ENCODE measurements around the gene ZNF747.

ZNF747 gene

GRCh38 chr16:30521476-30521872 lies 13.2 kb downstream of the ZNF747 start:
- in situ Hi-C loops (cut with MboI; ENCODE audit: low sequenced_read_pairs): loop anchor here (10.0 kb wide), 1 partner anchor 87 kb away; the partner anchor contains the start of gene DCTPP1

DNA sequence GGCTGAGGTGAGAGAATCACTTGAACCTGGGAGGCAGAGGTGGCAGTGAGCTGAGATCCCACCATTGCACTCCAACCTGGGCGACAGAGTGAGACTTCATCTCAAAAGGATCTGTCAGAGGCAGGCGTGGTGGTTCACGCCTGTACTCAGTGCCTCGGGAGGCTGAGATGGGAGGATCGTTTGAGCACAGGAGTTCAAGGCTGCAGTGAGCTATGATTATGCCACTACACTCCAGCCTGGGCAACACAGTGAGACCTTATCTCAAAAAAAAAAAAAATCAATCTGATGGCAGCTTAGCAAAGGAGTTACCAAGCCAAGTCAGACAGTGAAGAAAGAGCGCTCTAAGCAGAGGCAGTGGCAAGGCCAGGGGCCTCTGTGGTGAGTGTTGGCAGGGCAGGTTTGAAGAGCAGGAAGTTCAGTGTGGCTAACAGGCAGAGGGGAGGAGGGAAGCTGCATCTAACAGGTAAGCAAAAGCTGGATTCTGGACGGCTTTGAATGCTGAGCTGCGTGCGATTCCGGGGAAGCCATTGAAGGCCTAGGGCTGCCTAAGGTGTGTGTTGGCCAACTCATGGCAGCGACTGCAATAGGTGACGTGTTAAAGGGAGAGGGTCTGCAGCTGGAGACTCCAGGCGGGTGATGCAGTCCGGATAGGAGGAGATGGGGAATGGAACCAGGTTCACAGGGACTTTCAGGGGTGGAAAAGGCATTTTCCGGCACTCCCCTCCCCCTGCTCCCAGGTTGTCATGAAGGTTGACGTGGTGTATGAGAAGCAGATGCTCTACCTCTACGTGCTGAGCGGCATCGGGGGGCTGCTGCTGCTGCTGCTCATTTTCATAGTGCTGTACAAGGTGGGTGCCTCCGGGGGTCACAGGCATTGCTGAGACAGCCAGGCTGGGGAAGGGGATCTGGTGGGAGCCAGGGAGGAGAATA lies 15.3 kb downstream of the ZNF747 start:
- in situ Hi-C loops (cut with MboI; ENCODE audit: low sequenced_read_pairs): loop anchor here (10.0 kb wide), 1 partner anchor 85 kb away; the partner anchor contains the start of gene DCTPP1

- in situ Hi-C loops (cut with MboI; ENCODE audit: low sequenced_read_pairs): no loop called here
Measured at GRCh38 chr16:30518552-30518951, 16.1 kb downstream of the ZNF747 start.

DNA sequence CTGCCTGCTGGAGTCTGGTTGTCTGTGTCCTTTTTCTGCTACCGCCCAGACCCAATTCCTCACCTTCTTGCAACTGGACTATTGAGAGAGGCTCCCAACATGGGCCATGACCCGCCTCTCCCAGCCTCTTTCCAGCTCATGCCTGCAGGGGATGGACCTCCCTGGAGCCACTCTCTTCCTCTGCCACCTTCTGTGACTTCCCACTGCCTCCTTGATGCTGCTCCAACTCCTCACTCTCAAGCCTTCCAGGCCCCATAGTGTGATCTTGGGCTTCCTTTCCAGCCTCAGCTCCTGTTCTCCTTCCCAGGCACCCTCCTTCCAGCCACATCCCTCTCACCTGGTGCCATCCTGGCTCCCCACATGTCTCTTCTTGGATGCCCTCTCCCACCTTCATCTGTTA lies 19.4 kb downstream of the ZNF747 start:
- in situ Hi-C loops (cut with MboI; ENCODE audit: low sequenced_read_pairs): no loop called here

DNA sequence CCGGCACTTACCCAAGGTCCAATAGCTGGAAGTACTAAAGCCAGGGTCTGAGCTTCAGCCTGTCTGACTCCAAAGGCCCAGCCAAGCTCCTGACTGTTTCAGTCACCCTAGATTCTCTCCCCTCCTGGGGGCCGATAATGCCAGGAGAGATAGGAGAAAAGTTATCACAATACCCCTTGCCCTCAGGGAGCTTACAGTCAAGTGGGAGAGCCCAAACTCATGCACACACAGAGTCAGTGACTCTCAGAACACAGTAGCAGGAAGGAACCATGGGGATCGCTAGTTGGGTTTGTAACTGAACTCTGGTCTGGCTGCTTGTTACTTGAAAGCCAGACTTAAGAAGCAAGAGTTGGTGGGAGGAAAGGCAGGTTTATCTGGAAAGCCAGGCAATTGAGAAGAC lies 23.1 kb downstream of the ZNF747 start:
- in situ Hi-C loops (cut with MboI; ENCODE audit: low sequenced_read_pairs): no loop called here

GRCh38 chr16:30510376-30510938 lies 24.2 kb downstream of the ZNF747 start:
- in situ Hi-C loops (cut with MboI; ENCODE audit: low sequenced_read_pairs): no loop called here

DNA sequence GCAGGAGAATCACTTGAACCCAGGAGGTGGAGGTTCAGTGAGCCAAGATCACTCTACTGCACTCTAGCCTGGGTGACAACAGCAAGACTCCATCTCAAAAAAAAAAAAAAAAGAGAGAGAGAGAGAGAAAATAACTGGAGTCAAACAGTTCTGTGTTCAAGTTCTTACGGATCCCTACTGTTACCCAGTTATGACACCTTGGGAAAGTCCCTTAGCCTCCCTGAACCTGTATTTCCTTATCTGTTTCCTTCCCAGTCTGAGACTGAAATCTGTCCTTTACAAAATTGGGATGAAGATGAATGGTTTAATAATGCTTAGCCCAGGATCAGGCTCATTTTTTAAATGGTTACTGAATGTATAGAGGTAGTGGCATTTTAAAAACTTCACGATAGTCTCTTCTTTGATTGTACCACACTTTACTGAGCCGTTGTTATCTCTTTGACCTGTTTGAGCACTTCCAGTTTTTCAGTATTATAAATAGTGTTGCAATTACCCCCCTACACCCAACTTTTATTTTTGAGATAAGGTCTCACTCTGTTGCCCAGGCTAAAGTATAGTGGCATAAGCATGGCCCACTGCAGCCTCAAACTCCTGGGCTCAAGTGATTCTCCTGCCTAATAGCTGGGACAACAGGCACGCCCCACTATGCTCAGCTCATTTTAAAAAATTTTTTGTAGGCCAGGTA lies 25.4 kb downstream of the ZNF747 start:
- in situ Hi-C loops (cut with MboI; ENCODE audit: low sequenced_read_pairs): no loop called here

- in situ Hi-C loops (cut with MboI; ENCODE audit: low sequenced_read_pairs): no loop called here
Measured at GRCh38 chr16:30503403-30504296, 31.0 kb downstream of the ZNF747 start.

GRCh38 chr16:30499284-30499683 lies 35.4 kb downstream of the ZNF747 start:
- in situ Hi-C loops (cut with MboI; ENCODE audit: low sequenced_read_pairs): loop anchor here (10.0 kb wide), 1 partner anchor 54 kb away; the partner anchor contains the start of gene SEPHS2

DNA sequence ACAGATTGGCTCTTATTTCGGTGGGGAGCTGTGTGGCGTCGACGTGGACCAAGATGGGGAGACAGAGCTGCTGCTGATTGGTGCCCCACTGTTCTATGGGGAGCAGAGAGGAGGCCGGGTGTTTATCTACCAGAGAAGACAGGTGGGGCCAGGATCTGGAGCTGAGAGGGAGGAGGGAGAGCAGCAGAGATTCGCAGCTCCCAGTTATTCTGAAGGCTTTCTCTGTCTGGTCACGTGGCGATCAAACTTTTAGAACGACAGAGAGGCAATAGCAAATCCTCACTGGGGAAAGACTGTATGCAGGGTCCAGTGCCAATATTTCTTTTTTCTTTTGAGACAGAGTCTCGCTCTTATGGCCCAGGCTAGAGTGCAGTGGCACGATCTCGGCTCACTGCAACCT lies 39.9 kb downstream of the ZNF747 start:
- in situ Hi-C loops (cut with MboI; ENCODE audit: low sequenced_read_pairs): loop anchor here (10.0 kb wide), 1 partner anchor 50 kb away; the partner anchor contains the start of gene SEPHS2

GRCh38 chr16:30493941-30494488 lies 40.6 kb downstream of the ZNF747 start:
- in situ Hi-C loops (cut with MboI; ENCODE audit: low sequenced_read_pairs): loop anchor here (10.0 kb wide), 1 partner anchor 49 kb away; the partner anchor contains the start of gene SEPHS2

DNA sequence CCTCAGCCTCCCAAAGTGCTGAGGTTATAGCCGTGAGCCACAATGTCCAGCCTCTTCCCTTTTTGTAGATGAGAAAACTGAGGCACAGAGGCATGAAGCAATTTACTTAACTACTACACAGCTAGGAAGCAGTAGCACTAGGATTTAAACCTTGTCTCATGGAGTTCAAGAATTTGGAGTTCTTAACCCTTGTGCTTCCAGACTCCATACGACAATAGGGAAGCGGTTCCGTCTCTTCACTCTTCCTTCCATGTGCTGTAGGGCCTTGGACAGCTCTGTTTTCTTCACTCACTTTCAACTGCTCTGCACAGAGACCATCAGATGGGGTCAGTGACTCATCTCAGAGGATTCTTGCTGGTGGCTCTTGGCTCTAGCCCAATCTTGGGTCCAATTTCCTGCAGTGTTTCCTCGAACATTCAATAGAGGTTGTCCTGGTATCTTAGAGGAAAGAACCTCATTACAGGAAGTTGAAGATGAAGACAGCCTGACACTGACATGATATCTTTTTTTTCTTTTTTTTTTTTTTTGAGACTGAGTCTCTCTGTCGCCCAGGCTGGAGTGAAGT lies 42.8 kb downstream of the ZNF747 start:
- in situ Hi-C loops (cut with MboI; ENCODE audit: low sequenced_read_pairs): loop anchor here (10.0 kb wide), 1 partner anchor 47 kb away; the partner anchor contains the start of gene SEPHS2

GRCh38 chr16:30491229-30491628 lies 43.4 kb downstream of the ZNF747 start:
- in situ Hi-C loops (cut with MboI; ENCODE audit: low sequenced_read_pairs): loop anchor here (10.0 kb wide), 1 partner anchor 46 kb away; the partner anchor contains the start of gene SEPHS2

DNA sequence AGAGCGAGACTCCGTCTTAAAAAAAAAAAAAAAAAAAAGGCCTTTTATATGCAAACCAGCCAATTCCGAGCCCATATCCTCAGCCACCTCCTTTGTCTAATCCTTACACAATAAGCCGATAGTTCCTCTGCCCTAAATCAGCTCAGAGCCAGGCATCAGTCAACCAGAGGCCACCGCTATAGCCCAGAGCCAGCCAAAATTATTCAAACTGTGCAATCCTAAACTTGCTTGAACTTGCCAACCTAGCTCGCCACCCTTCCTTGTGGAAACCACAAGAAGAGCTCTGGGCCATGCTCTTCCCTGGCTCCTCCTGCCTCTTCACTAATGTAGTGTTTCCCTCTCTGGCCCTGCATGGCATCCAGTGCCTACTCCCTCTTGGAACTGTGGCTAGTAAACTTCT lies 44.4 kb downstream of the ZNF747 start:
- in situ Hi-C loops (cut with MboI; ENCODE audit: low sequenced_read_pairs): loop anchor here (10.0 kb wide), 1 partner anchor 45 kb away; the partner anchor contains the start of gene SEPHS2

GRCh38 chr16:30488764-30489605 lies 45.7 kb downstream of the ZNF747 start:
- in situ Hi-C loops (cut with MboI; ENCODE audit: low sequenced_read_pairs): no loop called here

DNA sequence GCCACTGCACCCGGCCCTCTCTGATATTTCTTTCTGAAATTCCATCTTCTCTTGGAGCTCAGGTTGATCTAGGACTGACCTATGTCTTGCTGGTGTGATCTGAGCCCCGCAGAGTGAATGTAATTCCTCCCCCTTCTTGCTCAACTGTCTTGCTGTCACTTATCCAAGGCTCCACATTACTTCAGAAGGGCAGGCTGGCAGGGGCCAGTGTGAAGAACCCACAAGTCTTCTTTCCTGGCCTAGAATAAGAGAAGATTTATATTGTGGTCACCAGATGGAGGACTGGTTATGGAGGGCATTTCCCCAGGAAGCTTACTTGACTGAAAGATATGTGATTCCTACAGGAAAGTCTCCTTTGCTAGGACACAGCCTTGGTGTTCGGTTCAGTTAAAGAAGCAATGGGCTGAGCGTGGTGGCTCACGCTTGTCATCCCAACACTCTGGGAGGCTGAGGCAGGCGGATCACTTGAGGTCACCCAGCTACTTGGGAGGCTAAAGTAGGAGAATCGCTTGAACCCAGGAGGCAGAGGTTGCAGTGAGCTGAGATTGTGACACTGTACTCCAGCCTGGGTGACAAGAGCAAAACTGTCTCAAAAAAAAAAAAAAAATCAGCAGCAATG lies 48.7 kb downstream of the ZNF747 start:
- in situ Hi-C loops (cut with MboI; ENCODE audit: low sequenced_read_pairs): no loop called here

- in situ Hi-C loops (cut with MboI; ENCODE audit: low sequenced_read_pairs): no loop called here
Measured at GRCh38 chr16:30484887-30485286, 49.8 kb downstream of the ZNF747 start.

DNA sequence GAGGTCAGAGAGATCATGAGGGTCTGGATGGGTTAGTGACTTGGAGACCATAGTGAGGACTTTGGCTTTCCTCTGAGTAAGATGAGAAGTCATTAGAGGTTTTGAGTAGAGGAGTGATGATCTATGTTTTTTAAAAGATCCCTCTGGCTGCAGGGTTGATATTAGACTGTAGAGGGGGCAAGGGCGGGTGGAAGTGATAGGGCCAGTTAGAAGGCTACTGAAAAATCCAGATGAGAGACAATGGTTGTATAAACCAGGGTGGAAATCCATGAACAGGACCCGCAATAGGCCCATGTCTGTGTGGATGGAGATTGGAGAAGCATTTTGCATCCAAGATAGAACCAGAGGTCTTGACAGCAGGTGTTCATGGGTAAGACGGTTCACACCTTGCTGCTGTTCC lies 52.3 kb downstream of the ZNF747 start:
- in situ Hi-C loops (cut with MboI; ENCODE audit: low sequenced_read_pairs): no loop called here

Data from HL-60/S4 treated with phorbol 12-myristate 13-acetate at 8.2 ng/mL for 4 days and 3 days (cell line).